ENCODE results near the gene MUC20. TPM values are rescaled to one million over a fixed set of nuclear protein-coding genes. Genes with fewer than 3 reads are reported as not detected.

Gene MUC20
- total and polyA plus RNA-seq, 2 experiments from 2014 or later, result 0.29 TPM; not detected in 1

DNA sequence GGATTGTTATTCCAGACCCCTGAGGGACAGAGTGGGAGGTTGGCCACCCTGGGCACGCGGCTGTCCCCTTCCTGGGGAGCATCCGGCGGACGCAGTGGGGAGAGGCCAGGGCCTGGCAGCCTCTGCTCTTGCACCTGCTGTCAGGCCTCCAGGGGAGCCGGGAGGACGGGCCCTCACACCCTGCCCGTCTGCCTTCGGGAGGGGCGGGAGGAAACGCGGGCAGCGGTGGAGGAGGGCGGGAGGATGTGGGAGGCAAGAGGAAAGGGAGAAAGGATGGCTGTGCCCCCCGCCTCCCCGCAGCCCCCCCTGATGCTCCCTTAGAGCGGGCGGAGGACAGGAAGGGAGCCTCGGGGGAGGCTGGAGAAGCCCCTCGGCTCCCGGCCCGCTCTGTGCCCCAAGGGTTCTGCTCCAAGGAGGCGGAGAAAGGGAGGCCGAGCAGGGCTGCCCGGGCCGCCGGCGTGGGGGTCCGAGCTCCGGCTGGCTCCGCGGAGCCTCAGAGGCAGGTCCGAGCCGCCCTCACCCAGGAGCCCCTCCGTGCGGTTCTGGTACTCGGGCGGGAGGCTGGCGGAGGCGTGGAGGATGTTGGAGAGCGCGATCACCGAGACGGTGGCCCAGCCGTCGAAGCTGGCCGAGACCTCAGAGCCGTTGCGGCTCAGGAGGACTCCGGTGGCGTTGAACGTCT lies 40.9 kb downstream of the MUC20 start (continued):
- TF ChIP-seq CTCF (conservative IDR thresholded peaks at IDR 0.05; ENCODE audit: low read depth in 2 of 2) (no peak), CREB1 (CRISPR knock-in tag; IDR thresholded peaks at IDR 0.05; ENCODE audit: low read depth) (no peak), EZH2phosphoT487 (IDR thresholded peaks at IDR 0.05; ENCODE audit: unreplicated experiment) (no peak), JUNB (IDR thresholded peaks at IDR 0.05; ENCODE audit: unreplicated experiment) (no peak), POLR2AphosphoS5 (IDR thresholded peaks at IDR 0.05; ENCODE audit: low read depth) (no peak)

DNA sequence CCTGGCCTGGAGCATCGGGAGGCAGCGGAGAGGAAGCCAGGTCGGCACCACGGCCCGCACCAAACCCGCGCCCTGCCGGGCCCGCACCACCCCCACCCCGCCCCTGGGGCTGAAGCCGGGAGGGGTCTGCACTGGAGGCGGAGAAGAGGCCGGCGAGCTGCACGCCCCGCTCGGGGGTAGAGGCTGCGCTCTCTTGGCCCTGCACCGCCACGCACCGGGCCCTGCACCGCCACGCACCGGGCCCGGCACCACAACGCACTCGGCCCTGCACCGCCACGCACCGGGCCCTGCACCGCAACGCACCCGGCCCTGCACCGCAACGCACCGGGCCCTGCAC lies 41.4 kb downstream of the MUC20 start:
- H3K36me3 Mint-ChIP-seq (ENCODE audit: low read depth), result no peaks in the 10 kb centered on the region
- no peak overlapping the region for H3K4me3 Mint-ChIP-seq
- H3K4me2 ChIP-seq, result no peak overlapping the region
- H3K4me3 ChIP-seq, result no peak overlapping the region
- H3K27me3 Mint-ChIP-seq (ENCODE audit: insufficient read depth, low read depth, poor library complexity), result peaks cover 2% of the 10 kb centered on the region
- no peaks in the 10 kb centered on the region for H3K36me3 ChIP-seq (ENCODE audit: insufficient read depth)
- H2AFZ ChIP-seq, result no peak overlapping the region
- H3K4me1 Mint-ChIP-seq, result peaks cover under 1% of the 10 kb centered on the region
- no peaks in the 10 kb centered on the region for H3K27me3 ChIP-seq (ENCODE audit: insufficient read depth)
- H3K27ac ChIP-seq (ENCODE audit: low read depth), result no peak overlapping the region
- H3K79me2 ChIP-seq (replicated peaks; ENCODE audit: insufficient read depth), result no peaks in the 10 kb centered on the region
- no peaks in the 10 kb centered on the region for H3K9me2 ChIP-seq (ENCODE audit: insufficient read depth)
- H3K27ac Mint-ChIP-seq, result no peak overlapping the region
- DNase-seq (ENCODE audit: low spot score) (no peak), ATAC-seq (peak; percentile 41; the same call in 1 of the 3 replicates)
- no peaks in the 10 kb centered on the region for H3F3A ChIP-seq (replicated peaks; ENCODE audit: low read depth)
- H3K9me3 Mint-ChIP-seq, result peaks cover 2% of the 10 kb centered on the region; the same call in 1 of the 3 replicates
- no peaks in the 10 kb centered on the region for H4K20me1 ChIP-seq (replicated peaks; ENCODE audit: insufficient read depth)
- no peaks in the 10 kb centered on the region for H3K4me1 ChIP-seq (ENCODE audit: insufficient read depth)
- TF ChIP-seq CTCF (conservative IDR thresholded peaks at IDR 0.05; ENCODE audit: low read depth in 2 of 2) (no peak), JUNB (IDR thresholded peaks at IDR 0.05; ENCODE audit: unreplicated experiment) (no peak), POLR2AphosphoS5 (IDR thresholded peaks at IDR 0.05; ENCODE audit: low read depth) (no peak), REST (IDR thresholded peaks at IDR 0.05; ENCODE audit: unreplicated experiment) (no peak), EZH2phosphoT487 (IDR thresholded peaks at IDR 0.05; ENCODE audit: unreplicated experiment) (no peak), ZNF114 (CRISPR knock-in tag; IDR thresholded peaks at IDR 0.05) (no peak), STAT1 (IDR thresholded peaks at IDR 0.05; ENCODE audit: unreplicated experiment) (no peak), CREB1 (CRISPR knock-in tag; IDR thresholded peaks at IDR 0.05; ENCODE audit: low read depth) (no peak), NANOG (IDR thresholded peaks at IDR 0.05; ENCODE audit: borderline replicate concordance) (no peak)
- TF ChIP-seq, protein P1, sequence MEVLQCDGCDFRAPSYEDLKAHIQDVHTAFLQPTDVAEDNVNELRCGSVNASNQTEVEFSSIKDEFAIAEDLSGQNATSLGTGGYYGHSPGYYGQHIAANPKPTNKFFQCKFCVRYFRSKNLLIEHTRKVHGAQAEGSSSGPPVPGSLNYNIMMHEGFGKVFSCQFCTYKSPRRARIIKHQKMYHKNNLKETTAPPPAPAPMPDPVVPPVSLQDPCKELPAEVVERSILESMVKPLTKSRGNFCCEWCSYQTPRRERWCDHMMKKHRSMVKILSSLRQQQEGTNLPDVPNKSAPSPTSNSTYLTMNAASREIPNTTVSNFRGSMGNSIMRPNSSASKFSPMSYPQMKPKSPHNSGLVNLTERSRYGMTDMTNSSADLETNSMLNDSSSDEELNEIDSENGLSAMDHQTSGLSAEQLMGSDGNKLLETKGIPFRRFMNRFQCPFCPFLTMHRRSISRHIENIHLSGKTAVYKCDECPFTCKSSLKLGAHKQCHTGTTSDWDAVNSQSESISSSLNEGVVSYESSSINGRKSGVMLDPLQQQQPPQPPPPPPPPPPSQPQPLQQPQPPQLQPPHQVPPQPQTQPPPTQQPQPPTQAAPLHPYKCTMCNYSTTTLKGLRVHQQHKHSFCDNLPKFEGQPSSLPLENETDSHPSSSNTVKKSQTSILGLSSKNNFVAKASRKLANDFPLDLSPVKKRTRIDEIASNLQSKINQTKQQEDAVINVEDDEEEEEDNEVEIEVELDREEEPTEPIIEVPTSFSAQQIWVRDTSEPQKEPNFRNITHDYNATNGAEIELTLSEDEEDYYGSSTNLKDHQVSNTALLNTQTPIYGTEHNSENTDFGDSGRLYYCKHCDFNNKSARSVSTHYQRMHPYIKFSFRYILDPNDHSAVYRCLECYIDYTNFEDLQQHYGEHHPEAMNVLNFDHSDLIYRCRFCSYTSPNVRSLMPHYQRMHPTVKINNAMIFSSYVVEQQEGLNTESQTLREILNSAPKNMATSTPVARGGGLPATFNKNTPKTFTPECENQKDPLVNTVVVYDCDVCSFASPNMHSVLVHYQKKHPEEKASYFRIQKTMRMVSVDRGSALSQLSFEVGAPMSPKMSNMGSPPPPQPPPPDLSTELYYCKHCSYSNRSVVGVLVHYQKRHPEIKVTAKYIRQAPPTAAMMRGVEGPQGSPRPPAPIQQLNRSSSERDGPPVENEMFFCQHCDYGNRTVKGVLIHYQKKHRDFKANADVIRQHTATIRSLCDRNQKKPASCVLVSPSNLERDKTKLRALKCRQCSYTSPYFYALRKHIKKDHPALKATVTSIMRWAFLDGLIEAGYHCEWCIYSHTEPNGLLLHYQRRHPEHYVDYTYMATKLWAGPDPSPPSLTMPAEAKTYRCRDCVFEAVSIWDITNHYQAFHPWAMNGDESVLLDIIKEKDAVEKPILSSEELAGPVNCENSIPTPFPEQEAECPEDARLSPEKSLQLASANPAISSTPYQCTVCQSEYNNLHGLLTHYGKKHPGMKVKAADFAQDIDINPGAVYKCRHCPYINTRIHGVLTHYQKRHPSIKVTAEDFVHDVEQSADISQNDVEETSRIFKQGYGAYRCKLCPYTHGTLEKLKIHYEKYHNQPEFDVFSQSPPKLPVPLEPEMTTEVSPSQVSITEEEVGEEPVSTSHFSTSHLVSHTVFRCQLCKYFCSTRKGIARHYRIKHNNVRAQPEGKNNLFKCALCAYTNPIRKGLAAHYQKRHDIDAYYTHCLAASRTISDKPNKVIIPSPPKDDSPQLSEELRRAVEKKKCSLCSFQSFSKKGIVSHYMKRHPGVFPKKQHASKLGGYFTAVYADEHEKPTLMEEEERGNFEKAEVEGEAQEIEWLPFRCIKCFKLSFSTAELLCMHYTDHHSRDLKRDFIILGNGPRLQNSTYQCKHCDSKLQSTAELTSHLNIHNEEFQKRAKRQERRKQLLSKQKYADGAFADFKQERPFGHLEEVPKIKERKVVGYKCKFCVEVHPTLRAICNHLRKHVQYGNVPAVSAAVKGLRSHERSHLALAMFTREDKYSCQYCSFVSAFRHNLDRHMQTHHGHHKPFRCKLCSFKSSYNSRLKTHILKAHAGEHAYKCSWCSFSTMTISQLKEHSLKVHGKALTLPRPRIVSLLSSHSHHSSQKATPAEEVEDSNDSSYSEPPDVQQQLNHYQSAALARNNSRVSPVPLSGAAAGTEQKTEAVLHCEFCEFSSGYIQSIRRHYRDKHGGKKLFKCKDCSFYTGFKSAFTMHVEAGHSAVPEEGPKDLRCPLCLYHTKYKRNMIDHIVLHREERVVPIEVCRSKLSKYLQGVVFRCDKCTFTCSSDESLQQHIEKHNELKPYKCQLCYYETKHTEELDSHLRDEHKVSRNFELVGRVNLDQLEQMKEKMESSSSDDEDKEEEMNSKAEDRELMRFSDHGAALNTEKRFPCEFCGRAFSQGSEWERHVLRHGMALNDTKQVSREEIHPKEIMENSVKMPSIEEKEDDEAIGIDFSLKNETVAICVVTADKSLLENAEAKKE (CRISPR knock-in tag; IDR thresholded peaks at IDR 0.05), result no peak
